Neural crest cell (in vitro differentiated cells): ENCODE measurements around the gene EPN2. TPM values are rescaled to one million over a fixed set of nuclear protein-coding genes. Genes with fewer than 3 reads are reported as not detected.
A peak's percentile ranks its signal among the peaks of the same experiment; 100 is the strongest.

Experiments
- DNase-seq: peaks from one replicate; pipeline ENCODE4 v3.0.0; 2021; ENCODE audit warnings: low read depth, mixed read lengths, low spot score
- H3K27ac Mint-ChIP-seq: one replicate; pipeline ENCODE4 v1.8.0; 2021; ENCODE audit warnings: mild to moderate bottlenecking, mixed read lengths; ENCODE audit not compliant: unreplicated experiment
- H3K27me3 Mint-ChIP-seq: 2 replicates; pipeline ENCODE4 v1.8.0; 2021; ENCODE audit warnings: low read depth, mild to moderate bottlenecking, mixed read lengths
- H3K36me3 Mint-ChIP-seq: 2 replicates; pipeline ENCODE4 v1.8.0; 2021; ENCODE audit warnings: low read depth, mild to moderate bottlenecking, mixed read lengths
- H3K4me1 Mint-ChIP-seq: 2 replicates; pipeline ENCODE4 v1.8.0; 2021; ENCODE audit warnings: mixed read lengths
- H3K4me3 Mint-ChIP-seq: one replicate; pipeline ENCODE4 v1.8.0; 2021; ENCODE audit warnings: mild to moderate bottlenecking, mixed read lengths
- H3K9me3 Mint-ChIP-seq: 2 replicates; pipeline ENCODE4 v1.8.0; 2021; ENCODE audit warnings: mixed read lengths
- microRNA-seq: library from miRNA; unstranded; fragments of <30 nt; microRNA quantifications from one replicate; pipeline ENCODE4, GENCODE V29; 2020
- total RNA-seq: library from RNA; stranded (reverse); gene quantifications from 2 replicates; pipeline ENCODE4 v1.2.1, GENCODE V29; 2021
- TF ChIP-seq, protein P1 (sequence below): fragments of 200-600 bp; sonication (generic); conservative IDR thresholded peaks from 2 replicates; pipeline ENCODE4 v1.5.0; 2021; ENCODE audit warnings: antibody characterized with exemption, mild to moderate bottlenecking

Gene EPN2
- total RNA-seq, 1 donor from 2014 or later, result 45.5 TPM

DNA sequence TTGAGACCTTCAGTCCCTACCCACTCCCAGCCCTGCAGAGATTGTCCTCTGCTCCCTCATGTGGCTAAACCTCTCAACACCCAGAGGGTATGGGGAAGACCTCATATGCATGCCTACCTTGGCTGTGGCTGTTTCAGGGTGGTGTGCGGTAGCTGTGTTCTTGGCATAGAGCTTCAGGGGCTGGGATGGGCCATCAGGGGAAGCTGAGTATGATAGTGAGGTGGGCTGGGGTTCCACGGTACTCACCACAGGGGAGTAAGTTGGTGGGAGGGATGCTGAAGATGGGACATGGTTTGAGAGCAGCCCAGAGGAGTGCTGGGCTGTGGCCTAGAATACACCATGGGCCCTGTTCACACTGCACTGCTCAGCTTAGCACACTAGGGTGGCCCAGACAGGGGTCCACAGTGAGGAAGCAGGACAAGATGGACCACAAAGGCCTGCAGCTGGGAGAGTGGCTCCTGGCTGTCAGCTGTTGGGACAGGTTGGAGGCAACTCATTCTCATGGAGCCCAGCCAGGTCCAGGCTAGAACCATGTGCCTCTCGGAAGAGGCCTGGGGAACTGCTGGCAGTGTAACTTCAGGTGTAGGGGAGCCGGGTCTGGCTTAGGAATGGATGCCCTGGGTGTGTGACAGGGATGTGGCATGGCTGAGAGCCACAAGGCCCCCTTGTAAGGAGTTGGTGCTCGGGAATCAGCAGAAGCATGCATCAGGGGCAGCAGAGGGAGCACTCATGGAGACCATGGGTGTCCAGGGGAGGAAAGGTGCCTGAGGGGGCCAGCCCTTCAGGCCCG lies 146.7 kb downstream of the EPN2 start:
- Mint-ChIP-seq H3K4me1 (peaks cover 31% of the 10 kb centered on the region), H3K27me3 (no peaks in the 10 kb centered on the region), H3K36me3 (peaks cover 9% of the 10 kb centered on the region), H3K27ac (peak overlapping the region; percentile 86), H3K4me3 (peak overlapping the region; percentile 40), H3K9me3 (no peaks in the 10 kb centered on the region)
- no peak for DNase-seq
- TF ChIP-seq, protein P1, sequence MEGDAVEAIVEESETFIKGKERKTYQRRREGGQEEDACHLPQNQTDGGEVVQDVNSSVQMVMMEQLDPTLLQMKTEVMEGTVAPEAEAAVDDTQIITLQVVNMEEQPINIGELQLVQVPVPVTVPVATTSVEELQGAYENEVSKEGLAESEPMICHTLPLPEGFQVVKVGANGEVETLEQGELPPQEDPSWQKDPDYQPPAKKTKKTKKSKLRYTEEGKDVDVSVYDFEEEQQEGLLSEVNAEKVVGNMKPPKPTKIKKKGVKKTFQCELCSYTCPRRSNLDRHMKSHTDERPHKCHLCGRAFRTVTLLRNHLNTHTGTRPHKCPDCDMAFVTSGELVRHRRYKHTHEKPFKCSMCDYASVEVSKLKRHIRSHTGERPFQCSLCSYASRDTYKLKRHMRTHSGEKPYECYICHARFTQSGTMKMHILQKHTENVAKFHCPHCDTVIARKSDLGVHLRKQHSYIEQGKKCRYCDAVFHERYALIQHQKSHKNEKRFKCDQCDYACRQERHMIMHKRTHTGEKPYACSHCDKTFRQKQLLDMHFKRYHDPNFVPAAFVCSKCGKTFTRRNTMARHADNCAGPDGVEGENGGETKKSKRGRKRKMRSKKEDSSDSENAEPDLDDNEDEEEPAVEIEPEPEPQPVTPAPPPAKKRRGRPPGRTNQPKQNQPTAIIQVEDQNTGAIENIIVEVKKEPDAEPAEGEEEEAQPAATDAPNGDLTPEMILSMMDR, result no peak

DNA sequence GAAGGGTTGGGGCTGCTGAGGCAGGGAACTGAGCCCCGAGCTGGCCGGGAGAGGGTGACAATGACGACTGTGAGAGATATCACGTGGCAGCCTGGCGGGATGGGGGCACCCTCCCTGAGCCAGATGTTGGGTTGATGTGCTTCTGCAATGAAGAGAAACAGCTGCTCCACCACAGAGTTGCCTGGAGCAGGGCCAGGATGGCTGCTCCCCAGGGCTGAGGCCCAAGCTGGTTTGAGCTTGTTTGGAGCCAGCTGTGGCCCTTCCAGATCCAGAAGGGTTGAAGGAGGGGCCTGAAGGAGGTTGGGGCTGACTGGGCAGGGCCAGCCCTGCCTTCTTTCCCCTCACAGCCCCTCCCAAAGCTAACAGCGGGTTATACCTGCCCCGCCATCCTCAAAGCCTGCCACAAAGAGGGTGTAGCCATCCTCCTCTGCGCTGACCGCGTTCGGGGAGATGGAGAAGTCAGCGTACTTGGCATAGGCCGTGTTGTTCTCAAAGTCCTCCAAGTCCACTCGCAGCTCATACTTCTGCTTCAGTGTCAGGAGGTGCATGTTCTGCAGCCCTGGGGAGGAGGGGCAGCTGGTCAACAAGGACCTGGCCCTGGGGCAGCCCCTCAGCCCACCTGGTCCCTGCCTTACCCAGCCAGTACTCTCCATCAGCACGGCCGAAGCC lies 147.7 kb downstream of the EPN2 start:
- TF ChIP-seq, protein P1, result no peak
- DNase-seq, result no peak
- Mint-ChIP-seq H3K4me3 (peak overlapping the region; percentile 40), H3K9me3 (no peaks in the 10 kb centered on the region), H3K27ac (no peak overlapping the region), H3K36me3 (peaks cover 6% of the 10 kb centered on the region), H3K4me1 (peaks cover 21% of the 10 kb centered on the region), H3K27me3 (no peaks in the 10 kb centered on the region)

DNA sequence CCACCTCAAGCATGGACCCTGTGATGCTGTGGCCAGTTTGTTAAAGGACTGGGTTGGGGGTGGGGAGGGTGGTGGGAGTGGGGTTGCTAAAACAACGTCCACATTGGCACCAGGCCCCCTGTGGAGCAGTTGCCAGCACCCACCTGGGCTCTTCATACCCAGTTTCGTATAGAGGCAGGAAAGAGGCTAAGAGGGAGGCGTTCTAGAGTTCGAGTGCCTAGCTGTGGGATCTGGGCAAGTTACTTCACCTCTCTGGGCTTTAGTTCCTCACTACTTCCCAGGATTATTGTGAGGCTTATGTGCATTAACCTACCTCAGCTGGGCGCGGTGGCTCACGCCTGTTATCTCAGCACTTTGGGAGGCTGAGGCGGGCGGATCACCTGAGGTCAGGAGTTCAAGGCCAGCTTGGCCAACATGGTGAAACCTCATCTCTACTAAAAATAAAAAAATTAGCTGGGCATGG lies 148.4 kb downstream of the EPN2 start:
- Mint-ChIP-seq H3K27me3 (no peaks in the 10 kb centered on the region), H3K9me3 (no peaks in the 10 kb centered on the region), H3K27ac (no peak overlapping the region), H3K4me3 (no peak overlapping the region), H3K4me1 (peaks cover 20% of the 10 kb centered on the region), H3K36me3 (peaks cover 6% of the 10 kb centered on the region)
- DNase-seq, result no peak
- TF ChIP-seq, protein P1, result no peak

Small RNA genes within 50 kb of the gene (microRNA-seq; reads per million reads assigned to microRNA genes)
- 7,160 reads per million, percentile 92 among the genes with 10 or more reads in this experiment for gene MIR1180

Other genes with a start within 250 kb of the EPN2 start
- gene FAM83G, start 232.6 kb upstream of the EPN2 start, total RNA-seq, result 1.3 and 1.8 TPM in 2 replicates
- gene GRAP, start 190.4 kb upstream of the EPN2 start, total RNA-seq, result 2.1 and 2.8 TPM in 2 replicates
- gene GRAPL, start 109.8 kb upstream of the EPN2 start, total RNA-seq, result 1.2 and 1.8 TPM in 2 replicates
- gene B9D1, start 125.4 kb downstream of the EPN2 start, total RNA-seq, result 15.4 and 17.9 TPM in 2 replicates
- gene MAPK7, start 141.1 kb downstream of the EPN2 start, total RNA-seq, result 39.3 and 39.5 TPM in 2 replicates
- 0.26 and 0.43 TPM in 2 replicates for gene MFAP4, start 149.8 kb downstream of the EPN2 start, total RNA-seq
- gene RNF112, start 173.9 kb downstream of the EPN2 start, total RNA-seq, result 0.84 and 1.2 TPM in 2 replicates